Measurements from ENCODE around the gene R3HDM1. TPM values are rescaled to one million over a fixed set of nuclear protein-coding genes. Genes with fewer than 3 reads are reported as not detected.
A peak's percentile ranks its signal among the peaks of the same experiment; 100 is the strongest.
"Not testable (repeated sequence)": the region's sequence is repeated elsewhere in the genome, so short reads cannot be mapped to it uniquely, and the experiment has no call there.

R3HDM1 gene
- total RNA-seq, 2 donors from 2014 or later, result 14.5 to 60.3 TPM

GRCh38 chr2:135525786-135526185 lies 5.5 kb upstream of the R3HDM1 start:
- H3K4me3 ChIP-seq, result no peak overlapping the region
- H3K4me1 ChIP-seq, result peaks cover 6% of the 10 kb centered on the region
- no peaks in the 10 kb centered on the region for H3K9me3 ChIP-seq
- H3K27me3 ChIP-seq, result no peaks in the 10 kb centered on the region
- intact Hi-C loops (cut with DNase I), result no loop called here
- TF ChIP-seq CTCF (IDR thresholded peaks at IDR 0.05), result no peak
- no peak for TF ChIP-seq POLR2A (IDR thresholded peaks at IDR 0.05)
- 88 to 91% methylated on average over 1 of the region's 1 CpG for WGBS, 2 donors
- no peak overlapping the region for H3K27ac ChIP-seq
- DNase-seq (no peak), ATAC-seq (no peak)
- H3K36me3 ChIP-seq (replicated peaks in 1 of 2; ENCODE audit: insufficient read depth in 1 of 2, low read depth in 2 of 2), result no peaks in the 10 kb centered on the region

GRCh38 chr2:135528006-135528405 lies 3.3 kb upstream of the R3HDM1 start:
- no peak for DNase-seq
- ATAC-seq, result no peak
- peaks cover 12% of the 10 kb centered on the region for H3K4me1 ChIP-seq
- intact Hi-C loops (cut with DNase I), result no loop called here
- no peak overlapping the region for H3K4me3 ChIP-seq
- 77 to 93% methylated on average over 3 of the region's 3 CpGs for WGBS, 2 donors
- no peaks in the 10 kb centered on the region for H3K36me3 ChIP-seq (replicated peaks in 1 of 2; ENCODE audit: insufficient read depth in 1 of 2, low read depth in 2 of 2)
- H3K27me3 ChIP-seq, result no peaks in the 10 kb centered on the region
- TF ChIP-seq CTCF (IDR thresholded peaks at IDR 0.05), result no peak
- TF ChIP-seq POLR2A (IDR thresholded peaks at IDR 0.05), result no peak
- H3K27ac ChIP-seq, result no peak overlapping the region
- no peaks in the 10 kb centered on the region for H3K9me3 ChIP-seq

- Histone ChIP-seq H3K4me3 (peak within 1 kb of the TSS; percentile 94 to 97), H3K4me1 (peaks cover 14% of the 10 kb centered on the region), H3K27me3 (no peaks in the 10 kb centered on the region), H3K36me3 (replicated peaks in 1 of 2; ENCODE audit: insufficient read depth in 1 of 2, low read depth in 2 of 2) (no peaks in the 10 kb centered on the region), H3K27ac (peak within 1 kb of the TSS; percentile 78 to 97 (median 92)), H3K9me3 (no peaks in the 10 kb centered on the region)
- ATAC-seq (peak; percentile 83), DNase-seq (peak; percentile 94 to 98 (median 96))
- TF ChIP-seq CTCF (IDR thresholded peaks at IDR 0.05) (peak in 2 of 7 experiments; percentile 9 to 21), POLR2A (IDR thresholded peaks at IDR 0.05) (peak in 2 of 3 donors; percentile 45 to 52)
- intact Hi-C loops (cut with DNase I), result no loop called here
- WGBS, 2 donors, result 0% methylated on average over 46 of the region's 46 CpGs
Measured at GRCh38 chr2:135530313-135531230, 712 bp upstream of the R3HDM1 start, which contains the start of gene ZRANB3. TSS of gene ZRANB3 (minus strand) at chr2:135531218.

GRCh38 chr2:135532581-135532980 lies 1.3 kb downstream of the R3HDM1 start:
- no peak for TF ChIP-seq CTCF (IDR thresholded peaks at IDR 0.05)
- no peak for TF ChIP-seq POLR2A (IDR thresholded peaks at IDR 0.05)
- 53 to 55% methylated on average over 3 of the region's 3 CpGs for WGBS, 2 donors
- peak overlapping the region in 1 of 4 donors; percentile 97 for H3K27ac ChIP-seq

GRCh38 chr2:135533545-135533944 lies 2.3 kb downstream of the R3HDM1 start:
- ATAC-seq; H3K27ac ChIP-seq; intact Hi-C loops (cut with DNase I); H3K27me3 ChIP-seq; H3K36me3 ChIP-seq (replicated peaks in 1 of 2; ENCODE audit: insufficient read depth in 1 of 2, low read depth in 2 of 2); H3K4me3 ChIP-seq; H3K9me3 ChIP-seq; DNase-seq: not testable (repeated sequence)
- peaks cover 14% of the 10 kb centered on the region for H3K4me1 ChIP-seq
- 96 to 97% methylated on average over 15 of the region's 15 CpGs for WGBS, 2 donors

More at GRCh38 chr2:135532581-135532980, 1.3 kb downstream of the R3HDM1 start:
- intact Hi-C loops (cut with DNase I), result no loop called here
- no peaks in the 10 kb centered on the region for H3K9me3 ChIP-seq
- ATAC-seq (no peak), DNase-seq (no peak)
- peaks cover 14% of the 10 kb centered on the region for H3K4me1 ChIP-seq
- H3K4me3 ChIP-seq, result no peak overlapping the region
- H3K27me3 ChIP-seq, result no peaks in the 10 kb centered on the region
- H3K36me3 ChIP-seq (replicated peaks in 1 of 2; ENCODE audit: insufficient read depth in 1 of 2, low read depth in 2 of 2), result no peaks in the 10 kb centered on the region

Data from body of pancreas (tissue), 4 donors.